GM18870 (cell line): ENCODE data around the gene FBLN1.

Experiments used
- ATAC-seq: cut with Tn5 transposase; IDR thresholded peaks from one replicate; pipeline ENCODE4 v1.9.1; 2021; ENCODE audit warnings: moderate library complexity; ENCODE audit not compliant: unreplicated experiment

FBLN1 gene

GRCh38 chr22:45650721-45651120 is 148.0 kb downstream of the FBLN1 start:
- no peak for ATAC-seq
